CD4-positive, alpha-beta T cell treated with Interleukin-6 for 4 hours (primary cell): ENCODE measurements around the gene NOC4L.
A peak's percentile ranks its signal among the peaks of the same experiment; 100 is the strongest.

Source experiments
- DNase-seq: peaks from one replicate; pipeline ENCODE4 v3.0.0-alpha.2; 2020; ENCODE audit warnings: mixed read lengths

The NOC4L gene

DNA sequence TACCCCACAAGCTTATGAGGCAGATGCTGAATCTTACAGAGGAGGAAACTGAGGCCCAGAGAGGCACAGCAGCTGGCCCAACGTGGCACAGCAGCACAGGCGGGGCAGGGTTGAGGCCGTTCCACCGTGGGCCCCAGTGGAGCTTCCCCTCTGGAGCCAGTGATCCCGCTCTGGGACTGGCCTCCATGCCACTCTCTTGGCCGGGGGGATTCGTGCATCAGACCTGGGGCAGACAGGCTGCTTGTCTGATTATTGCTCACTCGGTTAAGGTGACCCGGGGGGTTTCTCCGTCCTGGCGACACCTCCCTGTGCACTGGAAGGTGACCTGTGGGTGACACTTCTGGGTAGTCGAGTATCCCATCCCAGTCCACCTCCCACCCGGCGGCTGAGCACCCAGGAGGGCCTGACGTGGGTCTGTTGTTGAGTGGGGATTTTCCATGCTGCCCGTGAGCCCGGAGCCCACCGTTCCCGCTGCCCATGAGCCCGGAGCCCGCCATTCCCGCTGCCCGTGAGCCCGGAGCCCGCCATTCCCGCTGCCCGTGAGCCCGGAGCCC is 27.8 kb downstream of the NOC4L start:
- no peak for DNase-seq

DNA sequence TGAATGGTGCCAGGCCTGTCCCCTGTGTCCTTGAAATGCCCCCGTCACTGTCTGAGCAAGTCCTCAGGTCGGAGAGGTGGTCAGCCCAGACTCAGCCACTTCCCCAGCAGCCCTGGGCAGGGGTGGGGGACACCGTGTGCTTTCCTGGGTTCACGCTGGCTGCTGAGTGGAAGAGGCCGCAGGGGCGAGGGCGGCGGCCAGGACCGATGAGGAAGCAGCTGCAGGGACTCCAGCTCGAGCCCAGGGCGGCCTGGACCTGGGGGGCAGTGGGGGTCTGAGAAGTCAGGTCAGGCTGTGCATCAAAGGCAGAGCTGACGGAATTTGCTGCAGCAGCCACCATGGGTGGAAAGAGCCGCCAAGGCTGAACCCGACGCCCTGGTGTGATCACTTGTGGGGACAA is 28.4 kb downstream of the NOC4L start:
- no peak for DNase-seq

DNA sequence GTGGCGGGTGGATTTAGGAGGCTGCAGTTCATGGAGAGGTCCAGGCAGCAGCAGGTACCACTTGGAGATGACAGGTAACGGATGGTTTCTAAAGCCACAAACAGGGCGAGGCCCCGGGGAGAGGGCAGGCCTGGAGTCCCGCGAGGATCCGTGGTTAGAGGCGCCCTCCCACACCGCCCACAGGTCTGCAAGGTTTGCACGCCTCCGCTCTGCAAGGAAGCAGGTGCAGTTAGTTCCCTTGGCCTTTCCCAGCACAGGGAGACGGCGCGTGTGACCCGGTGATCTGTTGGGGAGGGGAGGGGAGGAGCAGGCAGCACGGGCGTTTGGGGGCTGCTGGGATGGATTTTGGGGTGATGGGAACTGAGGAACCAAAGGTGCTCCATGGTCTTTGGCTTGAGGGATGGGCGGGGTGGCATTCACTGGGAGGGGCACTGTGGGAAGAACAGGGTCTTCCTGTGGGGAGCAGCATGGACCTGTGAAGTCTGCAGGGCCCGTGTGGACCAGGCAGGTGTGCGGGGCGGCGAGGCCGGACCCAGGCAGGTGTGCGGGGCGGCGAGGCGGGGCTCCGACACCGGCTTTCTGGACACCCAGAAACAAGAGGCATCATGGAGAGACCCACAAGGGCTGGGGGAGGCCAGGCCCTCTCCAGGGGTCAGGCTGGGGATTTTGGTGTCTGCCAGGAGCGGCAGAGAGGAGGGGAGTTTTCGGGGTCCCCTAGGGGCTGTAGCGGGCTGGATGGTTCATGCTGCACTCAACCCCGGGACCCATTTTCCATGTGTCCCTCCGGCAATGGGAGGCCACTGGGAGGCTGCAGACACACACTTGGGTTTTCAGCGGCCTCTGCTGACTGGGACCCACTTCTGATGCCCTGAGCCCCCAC is 29.1 kb downstream of the NOC4L start:
- DNase-seq = no peak

GRCh38 chr12:132174015-132174838 is 30.0 kb downstream of the NOC4L start:
- no peak for DNase-seq

- DNase-seq = no peak
Observed at GRCh38 chr12:132174839-132175490, 30.7 kb downstream of the NOC4L start.

DNA sequence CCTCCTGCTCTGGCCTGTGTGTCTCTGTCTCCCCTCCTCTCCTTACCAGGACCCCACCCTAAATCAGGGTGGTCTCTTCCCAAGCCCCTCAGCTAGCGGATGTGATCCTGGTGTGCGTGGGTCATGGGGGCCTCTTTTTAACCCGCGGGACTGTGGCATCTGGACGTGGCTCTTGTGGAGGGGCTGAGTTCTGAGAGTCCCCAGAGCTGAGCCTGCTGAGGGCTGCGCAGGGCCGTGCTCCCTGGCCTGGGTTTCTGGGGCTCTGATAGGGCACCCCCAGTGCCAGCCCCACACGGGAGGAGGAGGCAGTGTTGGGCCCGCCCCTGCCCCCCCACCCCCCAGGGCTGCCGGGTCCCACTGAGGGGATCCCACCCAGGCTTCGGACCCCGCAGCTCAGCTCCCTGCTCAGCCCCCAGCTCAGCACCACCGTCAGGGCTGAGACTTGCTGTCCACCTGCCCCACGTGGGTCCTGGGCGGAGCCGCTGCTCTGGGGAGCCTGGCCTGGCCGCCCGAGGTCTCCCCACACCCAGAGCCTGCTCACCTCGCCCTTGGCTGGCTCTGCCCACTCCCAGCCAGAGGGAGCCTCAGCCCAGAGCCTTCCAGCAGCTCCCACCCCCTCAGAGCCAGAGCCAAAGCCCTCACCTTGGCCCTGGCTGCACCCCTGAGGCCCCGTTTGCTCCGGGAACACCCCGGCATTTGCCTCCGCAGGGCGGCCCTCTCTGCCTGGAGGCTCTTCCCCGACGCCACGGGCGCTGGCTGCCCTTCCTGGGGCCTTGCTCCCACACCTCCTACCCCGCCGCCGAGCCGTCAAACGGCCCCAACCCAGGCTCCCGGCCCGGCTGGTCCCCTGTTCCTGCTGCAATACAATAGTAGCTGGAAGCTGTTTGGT is 31.5 kb downstream of the NOC4L start:
- no peak for DNase-seq

- DNase-seq = no peak
Observed at GRCh38 chr12:132176385-132176919, 32.2 kb downstream of the NOC4L start.

DNA sequence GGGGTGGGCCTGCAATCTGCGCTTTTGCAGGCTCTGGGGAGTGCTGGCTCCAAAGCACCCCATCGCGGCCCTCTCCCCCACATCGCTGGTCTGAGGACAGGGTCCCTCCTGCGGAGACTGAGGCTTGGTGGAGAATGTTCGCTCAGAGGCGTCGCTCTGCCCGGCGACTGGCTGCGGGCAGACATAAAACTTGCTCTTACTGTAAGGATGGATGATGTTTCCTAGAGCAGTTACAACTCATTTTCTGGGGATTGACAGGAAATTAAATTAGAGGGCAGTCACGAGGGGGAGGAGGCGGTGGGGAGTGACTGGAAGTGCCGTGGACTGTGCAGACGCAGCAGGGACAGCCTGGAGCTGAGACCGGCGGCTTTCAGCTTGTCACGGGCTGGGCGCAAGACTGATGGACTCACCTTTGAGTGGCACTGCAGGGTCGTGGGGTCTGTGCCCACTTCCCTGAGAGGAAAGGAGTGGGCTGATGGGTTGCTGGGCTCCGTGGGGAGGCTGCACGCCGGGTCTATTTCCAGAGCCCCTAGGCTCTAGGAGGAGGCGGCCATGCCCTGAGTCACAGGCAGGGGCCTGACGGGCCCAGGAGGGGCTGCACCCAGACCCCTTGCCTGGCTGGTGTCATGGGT is 32.8 kb downstream of the NOC4L start:
- no peak for DNase-seq

DNA sequence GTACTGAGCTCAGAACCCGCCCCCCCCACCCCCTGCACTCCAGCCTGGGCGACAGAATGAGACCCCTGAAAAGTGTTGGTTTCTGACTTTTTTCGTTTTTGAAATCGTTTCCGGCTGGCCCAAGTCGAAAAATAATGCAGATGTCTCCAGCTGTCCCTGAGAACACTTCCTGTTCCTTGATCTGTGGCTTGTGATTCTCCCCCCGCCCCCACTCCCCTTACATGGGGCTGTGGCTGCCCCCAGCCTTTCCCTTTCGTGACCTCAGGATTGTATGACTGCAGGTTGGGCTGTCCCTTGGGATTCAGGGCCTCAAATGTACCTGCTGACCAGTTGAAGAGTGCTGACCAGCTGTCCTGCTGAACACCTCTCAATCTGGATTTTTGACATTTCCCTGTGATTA is 34.1 kb downstream of the NOC4L start:
- DNase-seq = no peak

GRCh38 chr12:132178801-132179401 is 34.6 kb downstream of the NOC4L start:
- DNase-seq = peak; percentile 76

DNA sequence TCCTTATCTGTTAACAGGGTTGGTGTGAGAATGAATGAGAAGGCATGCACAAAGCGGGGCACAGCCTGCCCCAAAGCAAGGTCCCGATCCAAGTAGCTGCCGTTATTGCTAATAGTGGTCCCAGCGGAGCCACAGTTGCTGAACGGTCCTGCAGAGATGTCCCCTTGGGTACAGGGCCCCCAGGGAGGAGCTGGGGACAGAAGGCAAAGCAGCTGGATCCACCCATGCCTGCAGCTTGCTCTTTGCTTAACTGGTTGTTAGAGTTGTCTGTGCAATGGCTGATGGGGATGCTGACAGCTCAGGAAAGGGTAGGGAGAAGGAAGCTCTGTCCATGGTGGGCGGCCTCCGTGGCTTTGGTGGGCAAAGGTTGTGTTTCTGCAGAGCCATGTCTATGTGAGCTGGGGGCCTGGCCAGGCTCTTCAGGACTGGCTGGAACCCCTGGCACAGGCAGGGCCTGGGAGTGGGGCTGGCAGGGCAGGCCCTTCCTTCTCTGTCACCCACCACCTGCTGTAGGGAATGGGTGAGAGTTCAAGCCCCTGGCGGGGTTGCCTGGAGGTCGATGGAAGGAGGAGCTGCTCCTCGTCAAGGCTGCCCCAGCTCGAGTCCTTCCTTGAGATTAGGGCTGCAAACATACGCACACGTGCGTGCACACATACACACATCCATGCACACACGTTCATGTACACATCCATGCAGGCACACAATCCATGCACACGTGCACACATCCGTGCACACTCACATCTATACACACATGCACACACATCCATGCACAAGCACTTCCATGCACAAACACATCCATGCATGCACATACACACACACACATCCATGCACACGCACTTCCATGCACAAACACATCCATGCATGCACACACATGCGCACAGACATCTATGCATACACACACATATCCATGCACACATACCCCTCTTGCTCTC is 35.4 kb downstream of the NOC4L start:
- no peak for DNase-seq

DNA sequence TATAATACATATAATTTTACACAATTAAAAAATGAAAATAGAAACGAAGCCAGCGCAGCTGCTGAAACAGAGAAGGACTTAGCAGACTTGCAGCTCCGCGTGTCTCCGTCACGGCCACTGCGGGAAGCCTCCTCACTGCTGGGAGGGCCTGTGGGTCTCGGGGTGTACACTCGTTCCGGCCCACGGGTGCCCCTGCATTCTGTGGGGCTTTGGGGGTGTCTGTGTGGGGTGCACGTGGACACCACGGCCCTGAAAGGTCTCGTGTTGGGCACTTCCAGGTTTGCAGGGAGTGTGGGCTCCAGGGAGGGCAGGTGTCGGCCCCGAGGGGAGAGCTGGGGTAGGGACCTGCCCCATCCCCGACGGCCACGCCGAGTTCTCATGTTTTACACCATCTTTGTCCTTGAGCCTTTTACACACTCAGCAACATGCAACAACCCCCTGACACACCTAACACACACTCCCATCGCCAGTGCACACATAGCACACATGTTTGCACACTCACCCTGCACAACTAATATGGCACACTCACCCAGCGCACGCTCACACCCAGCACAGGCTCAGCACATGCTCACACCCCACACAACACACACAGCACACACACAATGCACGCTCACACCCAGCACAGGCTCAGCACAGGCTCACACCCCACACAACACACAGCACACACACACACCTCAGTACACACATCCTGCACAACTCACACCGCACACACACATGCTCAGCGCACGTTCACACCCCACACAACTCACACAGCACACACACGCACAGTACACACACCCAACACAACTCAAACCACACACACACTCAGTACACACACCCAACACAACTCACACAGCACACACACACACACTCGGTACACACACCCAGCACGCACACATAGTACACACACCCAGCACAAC is 36.6 kb downstream of the NOC4L start:
- no peak for DNase-seq

- DNase-seq = no peak
Observed at GRCh38 chr12:132181570-132182200, 37.4 kb downstream of the NOC4L start.

DNA sequence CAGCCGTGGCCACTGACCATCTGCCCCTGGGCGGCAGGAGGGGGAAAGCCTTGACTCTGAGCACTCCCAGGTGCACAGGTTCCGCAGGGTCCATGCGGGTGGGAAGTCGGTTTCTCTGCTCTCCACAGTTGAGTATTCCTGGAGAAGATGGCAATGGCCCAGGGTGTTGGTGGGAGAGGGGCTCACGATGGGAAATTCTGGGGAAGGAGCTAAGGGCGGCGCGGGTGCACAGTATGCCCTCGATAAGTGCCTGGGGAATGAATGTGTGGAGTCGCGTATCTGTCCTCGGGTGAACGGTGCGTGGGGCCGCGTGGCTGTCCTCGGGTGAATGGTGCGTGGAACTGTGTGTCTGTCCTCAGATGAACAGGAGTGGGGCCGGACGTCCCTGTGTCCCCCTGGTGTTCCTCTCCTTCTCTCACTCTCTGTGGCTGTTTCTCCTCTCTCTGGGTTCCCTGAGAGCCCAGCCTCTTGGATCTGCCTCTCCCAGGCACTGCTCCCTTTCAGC is 38.0 kb downstream of the NOC4L start:
- DNase-seq = no peak

DNA sequence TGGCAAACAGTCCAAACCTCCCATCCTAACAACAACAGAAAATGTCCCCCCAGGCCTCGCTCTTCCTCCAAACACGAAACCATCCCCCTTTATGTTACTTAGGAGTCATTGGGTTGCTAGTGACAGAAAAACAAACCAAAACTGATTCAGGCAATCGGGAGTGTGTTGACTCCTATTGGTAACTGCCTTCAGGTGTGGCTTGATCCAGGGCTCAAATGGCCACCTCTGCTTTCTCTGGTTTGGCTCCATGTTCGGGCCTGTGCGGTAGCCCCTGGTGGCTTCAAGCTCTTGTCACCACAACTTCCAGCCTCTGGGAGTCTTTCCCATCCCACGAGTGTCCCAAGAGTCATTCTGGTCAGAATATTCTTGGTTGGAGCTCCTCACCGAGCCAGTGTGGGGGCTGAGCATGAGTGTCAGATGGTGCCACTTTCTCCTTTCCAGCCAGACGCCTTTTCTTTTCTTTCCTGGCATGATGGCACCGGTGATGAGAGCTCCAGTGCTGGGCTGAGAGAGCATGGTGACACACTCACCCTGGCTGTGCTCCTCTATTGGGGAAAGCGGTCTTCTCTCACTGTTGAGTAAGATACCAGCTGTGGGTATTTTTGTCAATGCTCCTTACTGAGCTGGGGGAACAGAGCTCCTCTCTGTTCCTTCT is 38.6 kb downstream of the NOC4L start:
- no peak for DNase-seq

DNA sequence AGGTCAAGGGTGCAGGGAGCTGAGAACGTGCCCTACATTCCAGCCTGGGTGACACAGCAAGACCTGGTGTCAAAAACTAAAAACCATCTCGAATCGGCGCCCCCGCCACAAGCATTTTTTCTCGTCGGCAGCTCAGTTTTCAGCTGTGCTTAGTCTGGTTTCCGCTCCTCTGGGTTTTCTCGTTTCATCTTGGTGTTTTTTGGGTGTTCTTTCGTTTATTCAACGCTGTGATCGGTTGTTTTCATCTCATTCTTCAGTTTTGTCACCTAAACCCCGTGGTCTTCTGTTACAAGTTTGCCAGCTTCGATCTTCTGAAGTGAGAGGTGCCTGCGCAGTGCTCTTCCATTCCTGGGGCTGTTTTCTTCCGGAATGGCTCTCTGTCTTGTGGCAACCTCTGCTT is 41.4 kb downstream of the NOC4L start:
- DNase-seq = peak; percentile 58

DNA sequence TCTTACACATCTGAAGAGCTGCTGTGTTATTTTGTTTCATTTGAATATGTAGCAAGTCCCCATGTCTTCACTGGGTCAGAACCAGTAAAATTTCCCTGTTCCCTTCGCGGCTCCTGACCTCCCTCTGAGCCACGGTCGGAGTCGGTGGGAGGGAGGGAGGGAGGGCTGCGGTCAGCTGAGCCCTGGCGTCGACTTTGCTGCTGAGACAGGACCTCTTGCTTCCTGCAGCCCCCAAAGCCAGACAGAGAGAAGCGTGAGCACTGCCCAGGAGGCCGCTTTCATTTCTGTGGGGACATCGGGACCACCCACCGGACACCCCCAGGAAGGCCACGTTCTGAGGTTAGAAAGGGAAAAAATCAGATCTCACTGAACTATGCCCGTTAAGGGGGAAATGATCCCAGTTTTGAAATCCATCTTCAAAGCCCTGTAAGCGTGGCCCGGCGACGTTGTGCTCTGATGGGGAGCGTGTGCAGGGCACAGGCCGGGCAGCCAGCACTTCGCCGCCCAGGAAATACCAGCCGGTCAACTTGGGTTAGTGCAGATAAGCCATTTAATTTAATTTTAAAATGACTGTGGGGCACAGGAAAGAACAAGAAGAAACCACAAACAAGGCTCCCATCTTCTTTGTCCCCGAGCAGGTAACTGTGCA is 42.1 kb downstream of the NOC4L start:
- DNase-seq = no peak
